Stimulated activated CD4-positive, alpha-beta T cell treated with anti-CD3 and anti-CD28 coated beads, TNF-alpha, amount 100 ng/mL, for 1 hour (primary cell): ENCODE data around the gene HSD3B2.
"Not testable (repeated sequence)": the region's sequence is repeated elsewhere in the genome, so short reads cannot be mapped to it uniquely, and the experiment has no call there.

Source experiments
- DNase-seq, 3 donors: peaks; one replicate each; pipeline ENCODE4 v3.0.0-alpha.2; 2020; ENCODE audit warnings: low read depth in 3 of 3, low spot score in 1 of 3

The HSD3B2 gene

DNA sequence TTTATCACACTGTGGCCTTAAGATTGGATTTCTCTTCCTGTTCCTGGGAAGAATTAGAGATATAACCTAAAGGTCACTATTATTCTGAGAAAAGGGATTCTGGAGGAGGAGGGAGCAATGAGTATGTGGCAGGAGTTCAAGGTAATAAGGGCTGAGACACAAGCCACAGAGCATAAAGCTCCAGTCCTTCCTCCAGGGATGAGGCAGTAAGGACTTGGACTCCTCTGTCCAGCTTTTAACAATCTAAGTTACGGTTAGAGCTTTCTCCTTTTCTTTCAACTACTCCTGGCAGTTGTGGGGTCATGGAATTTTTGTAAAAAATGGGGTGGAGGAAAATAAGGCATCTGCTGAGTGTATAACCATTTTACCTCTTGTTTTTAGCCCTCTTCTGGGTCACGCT is at the start of gene HSD3B2:
Gene HSD3B2 (plus strand): TSS at position 201 of the 400 bp plus-strand sequence. CDS start 270 bp downstream, outside the sequence.
- DNase-seq, result no peak

DNA sequence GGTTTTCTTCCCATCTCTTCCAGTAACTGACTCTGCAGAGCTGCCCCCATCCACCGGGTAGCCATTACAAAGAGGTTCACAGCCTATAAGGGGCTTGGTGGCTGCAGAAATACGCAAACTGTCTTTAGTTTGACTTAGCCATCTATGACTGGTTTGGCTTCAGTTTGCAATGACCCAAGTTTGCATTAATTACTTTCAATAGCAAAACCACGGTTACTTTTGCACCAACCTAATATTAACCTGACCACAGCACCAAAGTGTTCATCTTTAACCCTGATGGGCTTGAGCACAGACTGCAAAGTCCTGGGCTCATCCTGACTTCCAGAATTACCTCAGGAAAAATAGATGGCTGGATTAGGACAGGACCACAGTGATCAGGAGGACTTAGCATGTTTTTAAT is 48.5 kb upstream of the HSD3B2 start:
- no peak for DNase-seq

DNA sequence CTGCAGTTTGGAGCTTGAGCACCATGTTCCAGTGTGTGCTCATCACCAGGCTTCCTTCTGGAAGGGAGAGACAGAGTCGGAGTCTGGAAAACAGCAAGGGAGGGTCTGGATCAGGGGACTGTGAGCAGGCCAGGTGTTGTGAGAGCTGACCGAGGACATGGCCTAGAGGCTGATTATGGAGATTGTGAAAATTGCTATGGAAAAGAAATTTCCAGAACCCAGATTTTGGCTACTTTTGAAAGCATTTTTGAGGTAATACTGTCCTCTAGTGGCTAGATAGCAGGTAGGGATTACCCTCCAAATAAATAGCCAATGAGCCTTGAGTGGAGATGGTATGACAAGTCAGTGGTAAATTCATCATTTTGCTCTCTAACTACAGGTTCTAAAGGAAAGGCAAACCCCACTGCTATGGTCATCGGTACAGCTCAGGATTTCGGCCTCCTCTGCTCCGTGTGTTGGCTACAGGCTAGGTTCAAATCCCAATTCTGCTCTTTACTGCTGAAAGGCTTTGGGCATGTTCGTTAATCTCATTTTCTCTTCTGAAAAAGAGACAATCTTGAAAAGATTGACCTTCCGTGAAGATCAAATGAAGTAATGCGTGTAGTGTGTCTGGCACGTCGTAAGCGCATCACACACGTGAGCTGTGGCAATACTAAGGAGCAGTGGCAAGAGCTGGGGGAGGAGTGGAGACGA is 47.4 kb upstream of the HSD3B2 start:
- DNase-seq, result no peak

DNA sequence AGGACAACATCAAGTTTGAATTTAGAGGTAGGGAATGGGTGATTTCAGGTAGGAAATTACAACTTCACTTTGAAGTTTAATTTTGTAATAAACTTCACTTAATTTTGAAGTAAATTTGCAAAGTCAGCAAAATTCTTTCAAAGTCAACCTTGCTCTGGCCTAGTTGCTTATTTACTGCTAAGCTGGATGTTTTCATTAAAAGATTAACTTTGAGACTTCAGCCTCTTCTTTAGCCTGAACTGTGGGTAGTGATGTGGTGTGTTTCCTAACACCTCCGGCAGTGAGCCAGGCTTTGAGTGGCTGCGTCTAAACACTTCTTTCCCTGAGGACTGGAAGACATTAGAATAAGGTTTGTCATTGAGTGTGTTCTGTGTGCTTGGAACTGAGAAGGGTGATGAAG is 46.4 kb upstream of the HSD3B2 start, which contains the start of gene HAO2:
Gene HAO2 (plus strand): TSS at position 232 of the 400 bp plus-strand sequence. CDS start 12,301 bp downstream, outside the sequence.
- no peak for DNase-seq

DNA sequence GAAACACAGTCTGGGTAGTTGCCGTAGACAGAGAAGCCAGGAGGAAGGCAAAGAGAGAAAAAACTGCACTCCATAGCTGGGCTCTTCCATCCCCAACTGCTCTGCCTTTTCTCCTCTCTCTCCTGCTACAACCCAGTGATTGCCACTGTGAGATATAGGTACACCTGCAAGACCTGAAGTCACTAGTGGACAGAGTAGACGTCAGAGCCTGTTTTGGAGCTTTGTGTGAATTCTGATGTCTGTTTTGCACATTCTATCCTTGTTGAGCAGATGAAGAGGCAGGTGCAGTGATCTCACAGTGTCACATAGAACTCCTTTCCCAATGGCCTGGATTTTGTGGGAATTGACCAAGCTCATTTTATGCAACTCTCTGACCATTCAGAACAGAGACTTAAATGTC is 44.2 kb upstream of the HSD3B2 start:
- DNase-seq, result no peak

DNA sequence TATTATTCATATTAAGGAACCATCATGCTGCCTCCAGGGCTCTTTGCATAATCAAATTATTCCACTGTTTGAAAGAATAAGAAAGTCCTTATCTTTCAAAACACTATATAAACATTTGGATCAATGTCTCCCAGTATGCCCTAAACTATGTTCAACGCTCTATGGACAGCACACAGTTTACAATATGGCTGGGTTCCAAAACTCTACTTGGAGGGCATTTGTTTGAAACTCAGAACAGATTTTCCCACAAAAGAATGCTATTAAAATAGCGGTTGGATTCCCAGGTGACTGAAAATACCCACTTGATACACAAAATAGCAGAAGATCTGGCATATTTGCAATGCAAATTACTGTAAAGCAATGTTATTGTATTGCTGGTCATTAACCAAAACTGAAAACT is 43.1 kb upstream of the HSD3B2 start:
- DNase-seq, result no peak

DNA sequence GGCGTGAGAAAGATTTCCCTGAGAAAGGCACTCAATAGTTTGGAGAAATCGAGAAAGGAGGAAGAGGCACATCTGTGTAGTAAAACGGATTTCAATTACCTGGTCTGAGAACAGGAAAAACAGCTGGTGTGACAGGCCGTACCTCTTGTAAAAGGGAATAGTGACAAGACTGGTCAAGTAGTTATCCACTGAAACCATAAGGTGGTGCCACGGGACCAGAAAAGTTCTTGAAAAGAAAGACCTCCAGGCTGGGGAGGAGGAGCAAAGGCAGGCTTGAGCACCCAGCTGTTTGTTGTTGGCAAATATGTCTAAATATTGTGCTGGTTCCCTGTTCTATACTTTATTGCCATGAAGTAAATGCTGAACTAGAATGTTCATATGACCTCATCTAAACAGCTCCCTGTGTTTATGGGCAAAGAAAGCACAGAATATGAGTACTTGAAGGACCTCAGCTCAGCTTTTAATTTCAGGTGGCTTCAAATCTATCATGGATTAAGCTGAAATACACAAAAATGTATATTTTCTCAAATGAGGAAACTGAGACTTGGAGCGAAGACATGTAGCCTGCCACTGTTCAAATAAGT is 42.4 kb upstream of the HSD3B2 start:
- DNase-seq, result no peak

DNA sequence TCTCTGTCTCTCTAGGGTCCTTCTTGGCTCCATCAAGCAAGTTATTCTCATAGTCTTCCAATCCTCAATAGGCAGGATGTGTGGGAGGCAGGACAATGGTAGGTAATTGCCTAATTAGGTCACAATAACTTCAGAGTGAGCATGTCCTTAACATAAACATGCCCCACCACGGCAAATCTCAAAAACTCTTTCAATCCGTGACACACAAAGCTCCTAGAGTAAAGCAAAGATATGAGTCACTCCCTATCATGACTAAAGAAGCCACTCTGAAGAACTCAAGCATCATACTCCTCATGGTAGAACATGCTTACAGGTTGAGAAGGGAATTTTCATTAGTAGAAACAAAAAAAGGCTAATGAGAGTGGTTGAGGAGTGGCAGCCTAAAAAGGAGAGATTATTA is 41.5 kb upstream of the HSD3B2 start:
- no peak for DNase-seq

DNA sequence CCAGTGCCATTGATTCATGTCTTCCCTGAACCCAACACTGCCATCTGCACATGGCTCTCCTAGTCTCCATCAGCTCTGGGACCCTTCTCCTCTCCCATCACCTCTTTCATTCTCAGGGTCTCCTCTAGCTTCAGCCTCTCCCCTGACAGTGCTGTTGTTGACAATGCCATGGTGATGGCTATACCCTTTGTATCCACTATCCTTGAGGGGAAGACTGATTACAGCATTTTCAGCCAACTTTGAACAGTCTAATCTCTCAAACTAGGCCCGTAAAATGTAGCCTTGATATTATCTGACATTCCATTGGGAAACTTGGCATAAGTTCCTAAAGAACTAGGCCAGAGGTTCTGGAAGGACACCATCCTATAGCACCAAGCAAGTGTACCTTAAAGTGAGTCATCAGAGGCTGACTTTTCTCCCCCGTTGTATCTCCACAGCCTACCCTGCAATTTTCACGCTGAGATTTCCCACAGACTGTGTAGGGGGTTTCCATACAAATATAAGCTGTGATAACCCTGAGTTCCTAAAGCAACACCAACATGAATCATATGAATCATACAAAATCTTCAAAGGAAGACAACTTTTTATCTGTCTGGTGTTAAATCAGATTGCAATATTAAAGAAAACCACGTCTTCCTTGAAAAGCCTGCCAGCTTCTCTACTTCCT is 40.6 kb upstream of the HSD3B2 start:
- no peak for DNase-seq

DNA sequence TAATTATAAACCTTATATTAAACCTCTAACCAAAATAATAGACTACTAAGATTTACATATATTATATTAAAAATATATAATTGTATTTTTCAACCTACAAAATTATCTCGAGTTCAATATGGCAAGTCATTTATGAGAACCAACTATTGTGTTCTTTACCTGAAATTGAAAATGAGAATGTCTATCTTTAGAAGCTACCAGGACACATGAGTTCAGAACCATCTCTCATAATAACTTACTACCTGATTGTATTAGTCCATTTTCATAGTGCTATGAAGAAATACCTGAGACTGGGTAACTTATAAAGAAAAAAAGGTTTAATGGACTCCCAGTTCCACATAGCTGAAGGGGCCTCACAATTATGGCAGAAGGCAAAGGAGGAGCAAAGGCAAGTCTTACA is 39.6 kb upstream of the HSD3B2 start:
- DNase-seq, result no peak

DNA sequence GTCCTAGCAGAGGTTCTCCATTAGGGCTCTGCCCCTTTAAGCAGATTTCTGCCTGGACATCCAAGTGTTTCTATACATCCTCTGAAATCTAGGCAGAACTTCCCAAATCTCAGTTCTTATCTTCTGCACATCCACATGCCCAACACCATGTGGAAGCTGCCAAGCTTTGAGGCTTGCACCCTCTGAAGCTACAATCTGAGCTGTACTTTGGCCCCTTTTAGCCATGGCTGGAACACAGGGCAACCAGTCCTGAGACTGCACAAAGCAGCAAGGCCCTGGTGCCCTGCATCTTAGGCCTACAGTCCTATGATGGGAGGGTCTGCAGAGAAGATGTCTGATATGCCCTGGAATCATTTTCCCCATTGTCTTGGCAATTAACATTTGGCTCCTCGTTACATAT is 38.4 kb upstream of the HSD3B2 start:
- DNase-seq, result no peak

DNA sequence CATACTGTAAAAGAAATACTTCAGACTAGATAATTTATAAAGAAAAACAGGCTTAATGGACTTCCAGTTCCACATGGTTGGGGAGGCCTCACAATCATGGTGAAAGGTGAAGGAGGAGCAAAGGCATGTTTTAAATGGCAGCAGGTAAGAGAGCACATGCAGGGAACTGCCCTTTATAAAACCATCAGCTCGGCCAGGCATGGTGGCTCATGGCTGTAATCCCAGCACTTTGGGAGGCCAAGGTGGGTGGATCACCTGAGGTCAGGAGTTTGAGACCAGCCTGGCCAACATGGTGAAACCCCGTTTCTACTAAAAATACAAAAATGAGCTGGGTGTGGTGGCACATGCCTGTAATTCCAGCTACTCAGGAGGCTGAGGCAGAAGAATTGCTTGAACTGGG is 37.4 kb upstream of the HSD3B2 start:
- not testable (repeated sequence) for DNase-seq

DNA sequence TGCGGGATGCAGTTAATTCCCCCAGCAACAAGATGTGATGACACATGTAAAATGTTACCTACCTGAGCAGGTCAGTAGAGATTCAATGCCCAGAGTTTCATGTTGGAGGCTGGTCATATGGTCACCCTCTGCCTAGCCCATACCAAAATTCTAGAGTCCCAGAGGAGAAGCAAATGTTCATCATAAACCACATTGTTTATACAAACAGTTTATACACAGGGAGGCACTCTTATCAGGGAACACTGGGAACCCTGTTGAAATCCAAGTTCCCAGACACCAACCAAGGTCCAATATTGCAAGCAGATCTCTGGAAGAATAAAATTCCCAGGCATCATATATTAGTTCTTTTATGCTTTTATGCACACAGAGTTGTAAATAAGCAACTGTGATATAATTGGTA is 35.8 kb upstream of the HSD3B2 start:
- no peak for DNase-seq

DNA sequence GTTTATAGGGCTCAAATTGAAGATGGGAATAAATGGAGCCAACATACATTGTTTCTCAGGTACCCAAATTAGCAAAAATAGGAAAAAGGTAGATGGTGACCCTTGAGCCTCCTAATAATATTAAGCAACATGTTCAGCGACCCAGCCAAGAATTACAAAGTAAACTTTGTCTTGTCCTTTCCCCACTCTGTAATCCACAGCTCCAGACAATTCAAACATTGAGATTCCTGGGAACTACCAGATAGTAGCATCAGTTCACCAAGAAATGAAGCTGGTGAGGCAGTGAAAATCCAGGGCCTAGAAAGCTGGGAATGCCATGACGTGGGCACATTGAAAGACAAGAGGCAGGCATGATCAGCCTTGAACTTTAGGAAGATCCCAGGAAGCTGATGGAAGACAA is 34.6 kb upstream of the HSD3B2 start:
- no peak for DNase-seq

DNA sequence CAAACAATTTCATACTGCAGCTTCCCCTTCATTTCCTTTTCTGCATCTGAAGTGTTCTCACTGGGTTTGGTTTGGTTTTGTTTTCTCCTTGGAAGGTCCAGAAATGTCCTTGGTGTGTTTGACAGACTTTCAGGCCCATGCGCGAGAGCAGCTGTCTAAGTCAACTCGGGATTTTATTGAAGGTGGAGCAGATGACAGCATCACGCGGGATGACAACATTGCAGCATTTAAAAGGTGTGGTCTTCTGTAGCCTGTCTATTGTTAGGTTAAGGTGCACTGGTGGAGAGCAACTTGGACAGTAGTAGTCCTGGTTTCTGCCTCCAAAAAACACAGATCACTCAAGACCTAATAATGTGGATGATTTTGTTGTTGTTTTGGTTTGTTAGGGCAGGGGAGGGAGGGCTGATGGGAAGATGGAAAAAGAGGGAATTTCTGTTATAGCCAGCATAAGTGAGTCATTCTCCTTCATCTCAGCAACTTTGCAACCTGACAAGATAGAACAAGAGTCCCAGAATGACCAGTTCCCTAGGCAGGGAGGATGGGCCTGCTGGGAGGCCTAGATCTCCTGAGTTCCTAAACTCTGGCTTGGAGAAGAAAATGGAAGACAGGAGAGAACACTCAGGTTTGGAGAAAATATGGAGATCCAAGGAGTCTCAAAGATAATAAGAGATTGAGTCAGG is 33.8 kb upstream of the HSD3B2 start:
- DNase-seq, result no peak

DNA sequence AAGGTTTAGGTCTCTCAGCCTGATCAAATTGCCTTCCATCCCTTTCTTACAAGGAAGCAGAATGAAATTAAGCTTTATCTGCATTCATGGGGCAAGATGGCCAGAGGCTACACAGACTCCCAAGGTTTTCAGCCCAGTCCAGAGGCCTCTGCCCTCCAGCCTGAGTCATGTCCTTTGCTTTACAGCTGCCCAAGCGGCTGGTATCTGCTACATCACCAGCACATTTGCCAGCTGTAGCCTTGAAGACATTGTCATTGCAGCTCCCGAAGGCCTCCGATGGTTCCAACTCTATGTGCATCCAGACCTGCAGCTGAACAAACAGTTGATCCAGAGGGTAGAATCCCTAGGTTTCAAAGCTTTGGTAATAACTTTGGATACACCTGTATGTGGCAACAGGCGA is 30.4 kb upstream of the HSD3B2 start:
- no peak for DNase-seq

DNA sequence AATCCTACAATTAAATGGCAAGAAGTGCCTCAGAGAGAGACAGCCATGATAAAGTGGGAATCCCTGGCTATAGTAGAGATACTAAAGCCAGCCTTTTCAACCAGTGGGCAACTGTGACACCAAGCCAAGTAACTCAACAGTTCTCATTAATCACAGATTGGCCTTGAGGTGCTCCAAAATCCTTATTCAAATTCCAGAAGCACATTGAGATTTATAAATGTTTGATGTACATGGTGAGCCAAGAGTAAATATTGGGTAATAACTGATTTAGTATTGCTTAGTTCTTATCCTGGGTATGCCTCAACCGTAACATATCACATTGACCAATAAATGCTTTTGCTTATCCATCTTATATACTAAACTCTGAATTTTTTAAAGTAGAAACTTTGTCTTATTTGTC is 29.3 kb upstream of the HSD3B2 start:
- DNase-seq, result no peak

DNA sequence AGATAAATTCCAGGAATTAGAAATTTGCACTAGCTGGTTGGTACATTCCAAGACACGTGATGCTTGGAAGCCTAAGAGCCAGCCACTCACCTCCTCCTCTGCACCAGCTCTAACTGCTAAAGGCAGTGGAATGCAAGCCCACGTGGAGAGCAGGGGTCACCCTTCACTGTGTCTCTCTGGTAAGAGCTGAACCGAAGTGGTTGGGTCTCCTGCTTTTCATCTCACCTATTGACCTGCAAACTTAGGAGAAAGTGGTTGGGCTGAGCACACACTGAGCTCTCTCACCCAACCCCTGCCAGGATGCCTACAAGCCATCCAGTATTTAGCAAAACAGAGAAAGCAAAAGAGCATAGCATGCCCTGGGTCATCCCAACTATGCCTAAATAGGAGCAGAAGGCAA is 27.1 kb upstream of the HSD3B2 start:
- DNase-seq, result no peak

DNA sequence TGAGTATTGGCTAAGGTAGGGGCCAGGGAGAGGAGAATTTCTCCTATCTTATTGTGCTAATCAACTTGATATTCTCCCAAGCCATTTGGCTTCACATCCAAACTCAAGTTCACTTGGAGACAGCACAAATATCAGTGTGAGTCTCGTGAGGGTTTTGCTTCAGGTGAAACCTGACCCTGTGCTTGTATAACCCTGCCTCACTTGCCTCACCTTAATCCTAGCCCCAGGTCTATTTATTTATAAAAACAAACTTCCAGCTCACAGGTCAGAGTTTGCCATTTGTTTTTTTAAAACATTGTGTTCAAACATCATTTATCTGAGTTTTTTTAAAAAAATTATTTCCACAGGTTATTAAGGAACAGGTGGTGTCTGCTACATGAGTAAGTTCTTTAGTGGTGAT is 26.5 kb upstream of the HSD3B2 start:
- DNase-seq, result no peak

DNA sequence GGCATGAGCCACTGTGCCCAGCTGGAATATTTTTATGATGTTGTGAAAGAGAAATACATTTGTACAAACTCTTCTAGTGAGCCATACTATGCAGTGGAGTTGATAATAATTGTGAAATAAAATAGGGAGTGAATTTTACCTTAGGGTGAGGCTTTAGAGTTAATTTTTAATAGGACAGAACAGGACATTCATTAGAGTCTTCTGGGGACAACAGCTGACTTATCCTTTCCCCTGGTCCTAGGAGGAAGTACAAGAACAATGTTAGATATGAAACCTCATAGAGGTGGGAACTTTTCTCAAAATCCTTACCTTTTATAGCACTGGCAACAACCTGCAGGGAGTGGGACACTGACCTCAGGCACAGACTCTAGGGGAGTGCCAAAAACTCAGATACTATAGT is 24.4 kb upstream of the HSD3B2 start:
- DNase-seq, result no peak

DNA sequence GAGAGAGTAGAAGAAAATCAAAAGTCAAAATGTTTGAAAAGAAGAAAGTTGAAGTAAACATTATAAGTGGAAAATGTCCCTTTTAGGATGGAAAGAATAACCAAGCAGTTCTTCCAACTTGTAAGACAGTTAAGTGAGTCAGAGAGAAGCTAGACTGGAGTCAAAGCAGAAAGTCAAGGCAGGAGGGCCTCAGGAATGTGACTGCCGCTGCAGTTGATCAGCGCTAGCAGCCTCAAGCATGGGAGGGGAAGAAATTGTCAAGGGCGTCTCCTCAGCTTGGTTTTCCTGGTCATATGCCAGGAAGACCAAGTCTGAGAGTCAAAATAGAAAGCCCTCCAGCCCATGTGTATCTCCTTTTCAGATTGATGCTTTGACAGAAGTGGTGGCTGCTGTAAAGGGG is 23.2 kb upstream of the HSD3B2 start:
- no peak for DNase-seq

DNA sequence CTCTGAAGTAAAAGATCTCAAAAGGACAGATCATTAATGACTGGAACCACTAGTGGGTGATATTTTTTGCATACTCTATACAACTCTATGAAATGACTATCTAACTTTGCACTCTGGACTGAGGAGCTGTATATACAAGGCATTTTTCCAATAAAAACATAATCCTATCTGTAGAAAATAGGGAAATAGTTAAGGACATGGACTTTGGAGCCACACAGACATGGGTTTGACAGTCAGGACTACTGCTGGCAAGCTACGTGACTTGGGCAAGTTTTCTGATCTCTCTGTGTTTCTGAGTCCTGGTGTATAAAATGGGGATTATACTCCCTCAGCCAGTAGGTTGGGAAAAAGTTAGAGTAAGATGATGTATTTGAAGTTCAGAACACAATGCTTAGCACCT is 20.9 kb upstream of the HSD3B2 start:
- no peak for DNase-seq
